Measurements from ENCODE around the gene KCNN2.

DNA sequence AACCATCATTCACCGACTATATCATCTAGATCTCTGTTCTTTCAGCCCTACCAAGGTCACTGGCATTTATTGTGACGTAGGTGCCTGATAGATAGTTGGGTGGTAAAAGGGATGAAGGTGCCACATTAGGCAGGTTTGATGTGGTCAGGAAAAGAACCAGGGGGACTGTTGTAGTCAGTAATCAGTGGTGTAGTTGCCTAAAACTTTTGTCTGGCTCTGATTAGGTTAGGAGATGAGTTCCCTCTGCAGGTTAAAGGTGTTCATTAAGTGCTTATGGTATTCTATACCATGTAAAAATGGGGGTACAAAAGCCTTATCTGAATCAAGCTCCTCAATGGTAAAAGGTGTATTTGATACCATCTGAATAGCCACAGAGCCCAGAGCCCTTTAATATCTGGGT is 55.6 kb downstream of the KCNN2 start:
- TF ChIP-seq SMAD1 (IDR thresholded peaks at IDR 0.05; ENCODE audit: low read depth, low read length, partially characterized antibody) (no peak), POLR2AphosphoS5 (IDR thresholded peaks at IDR 0.05; ENCODE audit: control insufficient read depth, insufficient read depth, low read depth, low read length) (no peak), POLR2AphosphoS2 (IDR thresholded peaks at IDR 0.05; ENCODE audit: low read length) (no peak), SMC3 (conservative IDR thresholded peaks at IDR 0.05; ENCODE audit: insufficient read depth, low read depth, low read length) (no peak), ETV6 (IDR thresholded peaks at IDR 0.05; ENCODE audit: borderline replicate concordance in 1 of 2, low read depth in 2 of 2, low read length in 1 of 2) (no peak), ETV6 (CRISPR knock-in tag; IDR thresholded peaks at IDR 0.05; ENCODE audit: borderline replicate concordance) (no peak), RFX5 (IDR thresholded peaks at IDR 0.05; ENCODE audit: low read depth, low read length) (no peak), SMAD3 (CRISPR knock-in tag; conservative IDR thresholded peaks at IDR 0.05) (no peak), ZFX (CRISPR knock-in tag; IDR thresholded peaks at IDR 0.05) (no peak), ASH1L (IDR thresholded peaks at IDR 0.05; ENCODE audit: borderline replicate concordance, low read depth, partially characterized antibody) (no peak), CHAMP1 (IDR thresholded peaks at IDR 0.05) (no peak)

Measured in K562 (cell line).